ENCODE results near the gene TENT4A.

TENT4A gene

DNA sequence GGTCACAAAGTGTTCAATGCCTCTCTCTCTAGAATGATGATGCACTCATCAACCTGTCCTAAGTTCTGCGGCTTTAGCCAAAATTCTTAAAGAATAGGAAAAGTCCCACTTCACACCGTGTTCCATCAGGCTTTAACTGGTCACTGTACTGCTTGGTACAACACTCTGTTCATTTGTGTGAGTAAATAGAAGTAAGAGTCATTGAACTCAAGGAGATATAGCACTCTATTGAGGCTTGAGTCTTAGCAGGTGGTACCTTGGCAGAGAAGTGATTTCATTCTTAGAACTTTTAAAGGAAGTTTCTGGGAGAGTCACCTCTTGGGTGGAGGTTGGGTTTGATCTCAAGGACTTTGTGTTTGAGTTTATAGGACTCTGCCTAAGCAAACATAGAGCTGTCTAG lies 92.6 kb downstream of the TENT4A start:
- no peak for DNase-seq (ENCODE audit: low spot score)
